Mammary epithelial cell (primary cell): ENCODE measurements around the gene STK17A.

ENCODE experiments used
- CTCF ChIP-seq, 2 donors: IDR thresholded peaks in 1 of 2; conservative IDR thresholded peaks in 1 of 2; 2 replicates each; pipeline ENCODE4 v1.5.1; 2011 to 2012; ENCODE audit warnings: inconsistent platforms in 2 of 2, low read length in 2 of 2, mild to moderate bottlenecking in 2 of 2, control low read depth in 1 of 2, low read depth in 1 of 2; ENCODE audit not compliant: insufficient read depth in 1 of 2; ENCODE audit errors: extremely low read depth in 1 of 2
- EZH2 ChIP-seq: IDR thresholded peaks from 2 replicates; pipeline ENCODE4 v1.6.1; 2012; ENCODE audit warnings: low read length, inconsistent platforms, borderline replicate concordance

DNA sequence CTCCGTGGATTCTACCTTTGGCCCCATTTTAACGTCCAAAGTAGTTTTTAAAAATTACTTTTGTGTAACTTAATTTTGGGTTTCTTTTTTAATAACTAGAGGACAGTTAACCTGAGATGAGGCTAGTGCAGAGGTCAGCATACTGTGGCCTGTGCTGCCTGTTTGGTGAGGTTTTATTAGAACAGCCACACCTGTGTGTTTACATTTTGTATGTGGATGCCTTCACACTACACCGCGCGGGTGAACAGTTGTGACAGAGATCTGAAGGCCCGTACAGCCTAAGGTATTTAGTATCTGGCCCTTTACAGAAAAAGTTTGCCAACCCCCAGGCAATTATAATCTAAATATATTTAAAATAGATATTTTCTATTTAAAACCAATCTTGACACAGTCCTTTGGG is 46.9 kb downstream of the STK17A start:
- TF ChIP-seq CTCF (conservative IDR thresholded peaks at IDR 0.05 in 1 of 2, IDR thresholded peaks at IDR 0.05 in 1 of 2; ENCODE audit: extremely low read depth in 1 of 2, insufficient read depth in 1 of 2, low read depth in 1 of 2, low read length in 2 of 2) (no peak), EZH2 (no peak)
